ENCODE results near the gene CRACDL.

- no peak for TF ChIP-seq POLR2AphosphoS5 (IDR thresholded peaks at IDR 0.05; ENCODE audit: low read depth, low read length)
- no peak for TF ChIP-seq SIN3A (IDR thresholded peaks at IDR 0.05; ENCODE audit: borderline replicate concordance, insufficient read depth, low read length)
- TF ChIP-seq TAF1 (IDR thresholded peaks at IDR 0.05; ENCODE audit: borderline replicate concordance, insufficient read depth, low read length) = no peak
- no peak for TF ChIP-seq REST (IDR thresholded peaks at IDR 0.05; ENCODE audit: insufficient read depth in 1 of 2, low read depth in 2 of 2, low read length in 2 of 2)
- TF ChIP-seq FOXP2 (optimal IDR thresholded peaks at IDR 0.05; ENCODE audit: borderline replicate concordance, extremely low read depth, extremely low read length, insufficient read depth) = no peak
Measured at GRCh38 chr2:98805412-98806171, 130.4 kb downstream of the CRACDL start.
